ENCODE results near the gene RUFY3.
"Not testable (repeated sequence)": the region's sequence is repeated elsewhere in the genome, so short reads cannot be mapped to it uniquely, and the experiment has no call there.

The RUFY3 gene

GRCh38 chr4:70706044-70706461 lies 15.7 kb upstream of the RUFY3 start:
- no peak for DNase-seq

- DNase-seq, result no peak
Measured at GRCh38 chr4:70706516-70706915, 15.2 kb upstream of the RUFY3 start.

- no peak for DNase-seq
Measured at GRCh38 chr4:70709611-70710205, 12.1 kb upstream of the RUFY3 start.

- no peak for DNase-seq
Measured at GRCh38 chr4:70711599-70711998, 10.2 kb upstream of the RUFY3 start.

- no peak for DNase-seq
Measured at GRCh38 chr4:70712150-70712549, 9.6 kb upstream of the RUFY3 start.

- DNase-seq, result no peak
Measured at GRCh38 chr4:70712604-70713452, 8.9 kb upstream of the RUFY3 start.

- no peak for DNase-seq
Measured at GRCh38 chr4:70713453-70714078, 8.2 kb upstream of the RUFY3 start.

GRCh38 chr4:70714079-70714887 lies 7.5 kb upstream of the RUFY3 start:
- no peak for DNase-seq

GRCh38 chr4:70715097-70715496 lies 6.7 kb upstream of the RUFY3 start:
- no peak for DNase-seq

GRCh38 chr4:70718811-70719604 lies 2.8 kb upstream of the RUFY3 start:
- no peak for DNase-seq

- peak; percentile 39 for DNase-seq
Measured at GRCh38 chr4:70722199-70722791, 531 bp downstream of the RUFY3 start.

- no peak for DNase-seq
Measured at GRCh38 chr4:70724463-70724862, 2.7 kb downstream of the RUFY3 start.

- no peak for DNase-seq
Measured at GRCh38 chr4:70725633-70726032, 3.9 kb downstream of the RUFY3 start.

GRCh38 chr4:70726515-70726914 lies 4.8 kb downstream of the RUFY3 start:
- not testable (repeated sequence) for DNase-seq

- no peak for DNase-seq
Measured at GRCh38 chr4:70728091-70728490, 6.3 kb downstream of the RUFY3 start.

GRCh38 chr4:70732878-70733277 lies 11.1 kb downstream of the RUFY3 start:
- DNase-seq, result not testable (repeated sequence)

GRCh38 chr4:70734168-70734954 lies 12.6 kb downstream of the RUFY3 start:
- DNase-seq, result no peak

- no peak for DNase-seq
Measured at GRCh38 chr4:70734971-70735370, 13.2 kb downstream of the RUFY3 start.

- peak; percentile 41 for DNase-seq
Measured at GRCh38 chr4:70735915-70736314, 14.2 kb downstream of the RUFY3 start.

GRCh38 chr4:70737006-70737405 lies 15.2 kb downstream of the RUFY3 start:
- DNase-seq, result no peak

GRCh38 chr4:70737409-70737808 lies 15.6 kb downstream of the RUFY3 start:
- no peak for DNase-seq
